Omental fat pad (tissue), 4 donors: ENCODE results near the gene IPMK. TPM values are rescaled to one million over a fixed set of nuclear protein-coding genes. Genes with fewer than 3 reads are reported as not detected.

Experiments used
- ATAC-seq: fragments of 150-250 bp; one replicate; pipeline ENCODE4 v1.9.1; 2016; ENCODE audit warnings: mild to moderate bottlenecking, moderate library complexity; ENCODE audit not compliant: low FRiP score
- DNase-seq: peaks from one replicate; pipeline ENCODE4 v3.0.0-alpha.2; 2019; ENCODE audit warnings: low spot score
- CTCF ChIP-seq, 3 donors: fragments of 450-650 bp; IDR thresholded peaks; one replicate each; pipeline ENCODE4 v1.5.1; 2016 to 2017; ENCODE audit warnings: antibody characterized with exemption in 3 of 3, mild to moderate bottlenecking in 3 of 3, moderate library complexity in 2 of 3
- total RNA-seq, 4 donors: library from RNA; depleted of rRNA; stranded (reverse); fragments of >200 nt; gene quantifications; one replicate each; pipeline ENCODE4 v1.1.0, GENCODE V29; 2016

IPMK gene
- total RNA-seq, 4 donors from 2014 or later = 6.3 to 9.5 (median 7.7) TPM

- ATAC-seq = no peak
These were observed 47.8 kb downstream of the IPMK start for GRCh38 chr10:58219875-58220274.

GRCh38 chr10:58217612-58218011 lies 50.1 kb downstream of the IPMK start:
- no peak for TF ChIP-seq CTCF (IDR thresholded peaks at IDR 0.05)
- ATAC-seq (no peak), DNase-seq (no peak)

More at GRCh38 chr10:58219875-58220274, 47.8 kb downstream of the IPMK start:
- no peak for DNase-seq
- TF ChIP-seq CTCF (IDR thresholded peaks at IDR 0.05) = no peak

GRCh38 chr10:58212622-58213021 lies 55.1 kb downstream of the IPMK start:
- ATAC-seq = no peak
- no peak for TF ChIP-seq CTCF (IDR thresholded peaks at IDR 0.05)
- DNase-seq = no peak

- DNase-seq (no peak), ATAC-seq (no peak)
- no peak for TF ChIP-seq CTCF (IDR thresholded peaks at IDR 0.05)
These were observed 57.5 kb downstream of the IPMK start for GRCh38 chr10:58210160-58210559.

GRCh38 chr10:58209669-58210068 lies 58.0 kb downstream of the IPMK start:
- DNase-seq (no peak), ATAC-seq (no peak)
- TF ChIP-seq CTCF (IDR thresholded peaks at IDR 0.05) = no peak

GRCh38 chr10:58206251-58206650 lies 61.4 kb downstream of the IPMK start:
- DNase-seq (no peak), ATAC-seq (no peak)
- TF ChIP-seq CTCF (IDR thresholded peaks at IDR 0.05) = no peak

GRCh38 chr10:58201704-58202103 lies 66.0 kb downstream of the IPMK start:
- TF ChIP-seq CTCF (IDR thresholded peaks at IDR 0.05) = no peak
- ATAC-seq = no peak
- DNase-seq = no peak
